Breast epithelium (tissue), 3 donors: ENCODE measurements around the gene PAK6. TPM values are rescaled to one million over a fixed set of nuclear protein-coding genes. Genes with fewer than 3 reads are reported as not detected.

ENCODE experiments used
- total RNA-seq, 3 donors: library from RNA; depleted of rRNA; stranded (reverse); fragments of >200 nt; gene quantifications; one replicate each; pipeline ENCODE4 v1.1.0, GENCODE V29; 2016

The PAK6 gene
- total RNA-seq, 3 donors from 2014 or later = 0.80 to 11.0 (median 9.5) TPM

Other genes with a start within 250 kb of the PAK6 start
- 100 to 1,000 TPM; 279 to 310 (median 299) TPM for gene SRP14, start 199.9 kb upstream of the PAK6 start, total RNA-seq
- gene BMF, start 130.2 kb upstream of the PAK6 start, total RNA-seq = 10 to 100 TPM in 1 of 3 donors, 1 to 10 TPM in 2; 8.2 to 24.4 (median 9.3) TPM
- 1 to 10 TPM in 2 of 3 donors, under 1 TPM in 1; 0.33 to 1.9 (median 1.4) TPM for gene BUB1B, start 78.0 kb upstream of the PAK6 start, total RNA-seq
- gene ANKRD63, start 44.0 kb downstream of the PAK6 start, total RNA-seq = not detected
- gene PLCB2, start 68.9 kb downstream of the PAK6 start, total RNA-seq = 10 to 100 TPM in 2 of 3 donors, 1 to 10 TPM in 1; 4.3 to 17.9 (median 13.6) TPM
- 10 to 100 TPM in 2 of 3 donors, 1 to 10 TPM in 1; 5.1 to 17.3 (median 12.5) TPM for gene INAFM2, start 84.6 kb downstream of the PAK6 start, total RNA-seq
- 10 to 100 TPM in 1 of 3 donors, 1 to 10 TPM in 2; 4.0 to 14.1 (median 9.4) TPM for gene CCDC9B, start 101.9 kb downstream of the PAK6 start, total RNA-seq
- gene PHGR1, start 112.0 kb downstream of the PAK6 start, total RNA-seq = 1 to 10 TPM in 2 of 3 donors, not detected in 1; 7.0 to 8.5 TPM
- gene DISP2, start 119.2 kb downstream of the PAK6 start, total RNA-seq = under 1 TPM; under 0.01 to 0.88 (median under 0.01) TPM
- gene KNSTRN, start 143.7 kb downstream of the PAK6 start, total RNA-seq = 10 to 100 TPM in 2 of 3 donors, 1 to 10 TPM in 1; 9.1 to 19.8 (median 12.1) TPM
- gene IVD, start 166.7 kb downstream of the PAK6 start, total RNA-seq = 10 to 100 TPM; 43.8 to 72.7 (median 62.6) TPM
- gene BAHD1, start 201.9 kb downstream of the PAK6 start, total RNA-seq = 10 to 100 TPM in 2 of 3 donors, 1 to 10 TPM in 1; 9.9 to 14.6 (median 11.8) TPM
- gene CHST14, start 231.9 kb downstream of the PAK6 start, total RNA-seq = 10 to 100 TPM in 1 of 3 donors, 1 to 10 TPM in 2; 8.8 to 10.8 (median 9.3) TPM